ENCODE results near the gene BMPER.
"Not testable (repeated sequence)": the region's sequence is repeated elsewhere in the genome, so short reads cannot be mapped to it uniquely, and the experiment has no call there.

The BMPER gene

GRCh38 chr7:34174688-34175616, 269.6 kb downstream of the BMPER start:
- not testable (repeated sequence) for H3K4me1 Mint-ChIP-seq; DNase-seq (ENCODE audit: low spot score in 2 of 2); H3K27ac Mint-ChIP-seq; H3K9me3 Mint-ChIP-seq; ATAC-seq; H3K36me3 Mint-ChIP-seq; H3K4me3 Mint-ChIP-seq

- H3K9me3 Mint-ChIP-seq = peaks cover 2% of the 10 kb centered on the region
- DNase-seq (ENCODE audit: low spot score in 2 of 2) = no peak
- no peak overlapping the region for H3K27ac Mint-ChIP-seq
- no peak overlapping the region for H3K4me3 Mint-ChIP-seq
- no peaks in the 10 kb centered on the region for H3K36me3 Mint-ChIP-seq
- ATAC-seq = no peak
- no peaks in the 10 kb centered on the region for H3K4me1 Mint-ChIP-seq
Observed at GRCh38 chr7:34175837-34176236, 270.5 kb downstream of the BMPER start.

GRCh38 chr7:34177476-34177875, 272.1 kb downstream of the BMPER start:
- Mint-ChIP-seq H3K4me3 (no peak overlapping the region), H3K9me3 (peaks cover 2% of the 10 kb centered on the region), H3K27ac (no peak overlapping the region), H3K36me3 (no peaks in the 10 kb centered on the region), H3K4me1 (no peaks in the 10 kb centered on the region)
- ATAC-seq (no peak), DNase-seq (ENCODE audit: low spot score in 2 of 2) (no peak)

- Mint-ChIP-seq H3K36me3 (no peaks in the 10 kb centered on the region), H3K9me3 (no peaks in the 10 kb centered on the region)
Observed at GRCh38 chr7:34181271-34181958, 276.1 kb downstream of the BMPER start.

GRCh38 chr7:34184466-34184865, 279.1 kb downstream of the BMPER start:
- no peak for ATAC-seq
- H3K27ac Mint-ChIP-seq = no peak overlapping the region
- peaks cover 3% of the 10 kb centered on the region for H3K9me3 Mint-ChIP-seq
- H3K4me3 Mint-ChIP-seq = no peak overlapping the region
- no peaks in the 10 kb centered on the region for H3K36me3 Mint-ChIP-seq
- H3K4me1 Mint-ChIP-seq = no peaks in the 10 kb centered on the region
- no peak for DNase-seq (ENCODE audit: low spot score in 2 of 2)

More at GRCh38 chr7:34181271-34181958, 276.1 kb downstream of the BMPER start:
- Mint-ChIP-seq H3K4me3 (no peak overlapping the region), H3K27ac (no peak overlapping the region), H3K4me1 (no peaks in the 10 kb centered on the region)
- DNase-seq (ENCODE audit: low spot score in 2 of 2) = no peak
- ATAC-seq = no peak

- ATAC-seq = no peak
- H3K4me3 Mint-ChIP-seq = no peak overlapping the region
- H3K36me3 Mint-ChIP-seq = no peaks in the 10 kb centered on the region
- no peaks in the 10 kb centered on the region for H3K4me1 Mint-ChIP-seq
- no peak overlapping the region for H3K27ac Mint-ChIP-seq
- peaks cover 3% of the 10 kb centered on the region for H3K9me3 Mint-ChIP-seq
- no peak for DNase-seq (ENCODE audit: low spot score in 2 of 2)
Observed at GRCh38 chr7:34187798-34188307, 282.5 kb downstream of the BMPER start.

- H3K27ac Mint-ChIP-seq = no peak overlapping the region
- H3K9me3 Mint-ChIP-seq = peaks cover 3% of the 10 kb centered on the region
- H3K4me3 Mint-ChIP-seq = no peak overlapping the region
- no peaks in the 10 kb centered on the region for H3K4me1 Mint-ChIP-seq
- no peaks in the 10 kb centered on the region for H3K36me3 Mint-ChIP-seq
- ATAC-seq (no peak), DNase-seq (ENCODE audit: low spot score in 2 of 2) (no peak)
Observed at GRCh38 chr7:34189031-34189430, 283.7 kb downstream of the BMPER start.

- ATAC-seq (no peak), DNase-seq (ENCODE audit: low spot score in 2 of 2) (no peak)
- no peaks in the 10 kb centered on the region for H3K36me3 Mint-ChIP-seq
- no peak overlapping the region for H3K27ac Mint-ChIP-seq
- peaks cover 3% of the 10 kb centered on the region for H3K9me3 Mint-ChIP-seq
- H3K4me1 Mint-ChIP-seq = no peaks in the 10 kb centered on the region
- no peak overlapping the region for H3K4me3 Mint-ChIP-seq
Observed at GRCh38 chr7:34190299-34190698, 285.0 kb downstream of the BMPER start.

GRCh38 chr7:34191162-34191561, 285.8 kb downstream of the BMPER start:
- H3K36me3 Mint-ChIP-seq = no peaks in the 10 kb centered on the region
- H3K4me1 Mint-ChIP-seq = no peaks in the 10 kb centered on the region
- H3K27ac Mint-ChIP-seq = no peak overlapping the region
- no peak overlapping the region for H3K4me3 Mint-ChIP-seq
- ATAC-seq = no peak
- peaks cover 6% of the 10 kb centered on the region for H3K9me3 Mint-ChIP-seq
- DNase-seq (ENCODE audit: low spot score in 2 of 2) = no peak

- ATAC-seq (peak; percentile 9), DNase-seq (ENCODE audit: low spot score in 2 of 2) (no peak)
- Mint-ChIP-seq H3K36me3 (no peaks in the 10 kb centered on the region), H3K4me1 (no peaks in the 10 kb centered on the region), H3K27ac (no peak overlapping the region), H3K4me3 (no peak overlapping the region), H3K9me3 (peaks cover 7% of the 10 kb centered on the region)
Observed at GRCh38 chr7:34191771-34192479, 286.6 kb downstream of the BMPER start.

- no peak for DNase-seq (ENCODE audit: low spot score in 2 of 2)
- Mint-ChIP-seq H3K4me3 (no peak overlapping the region), H3K4me1 (no peaks in the 10 kb centered on the region), H3K9me3 (peaks cover 7% of the 10 kb centered on the region), H3K36me3 (no peaks in the 10 kb centered on the region), H3K27ac (no peak overlapping the region)
- no peak for ATAC-seq
Observed at GRCh38 chr7:34192906-34193305, 287.6 kb downstream of the BMPER start.

- H3K36me3 Mint-ChIP-seq = no peaks in the 10 kb centered on the region
- H3K9me3 Mint-ChIP-seq = peaks cover 7% of the 10 kb centered on the region
- DNase-seq (ENCODE audit: low spot score in 2 of 2) = no peak
- H3K27ac Mint-ChIP-seq = no peak overlapping the region
- ATAC-seq = no peak
- H3K4me1 Mint-ChIP-seq = no peaks in the 10 kb centered on the region
- H3K4me3 Mint-ChIP-seq = no peak overlapping the region
Observed at GRCh38 chr7:34198231-34198641, 292.9 kb downstream of the BMPER start.

All from stimulated activated effector memory CD8-positive, alpha-beta T cell treated with anti-CD3 and anti-CD28 coated beads, Interleukin-12 subunit alpha, Interleukin-12 subunit beta, amount 100 ng/mL, for 72 hours (primary cell).